K562 (cell line): ENCODE data around the gene C22orf42.
"Not testable (repeated sequence)": the region's sequence is repeated elsewhere in the genome, so short reads cannot be mapped to it uniquely, and the experiment has no call there.

Experiments
- CHD4 ChIP-seq: fragments of 200-600 bp; sonication (generic); IDR thresholded peaks from 3 replicates; pipeline ENCODE4 v1.6.1; 2012; ENCODE audit warnings: low read depth, mild to moderate bottlenecking, mixed read lengths, low read length, inconsistent platforms; ENCODE audit not compliant: insufficient read depth, insufficient replicate concordance, poor library complexity, severe bottlenecking
- EP300 ChIP-seq: IDR thresholded peaks from 2 replicates; pipeline ENCODE4 v1.6.1; 2012; ENCODE audit warnings: low read length, improper control_type of control experiment
- EZH2 ChIP-seq: IDR thresholded peaks from 2 replicates; pipeline ENCODE4 v1.6.1; 2012; ENCODE audit warnings: low read depth, mild to moderate bottlenecking, inconsistent platforms, low read length, borderline replicate concordance
- MYC ChIP-seq, 2 experiments: fragments of 250-450 bp in 1 of 2; sonication (Bioruptor Pico) in 1 of 2; IDR thresholded peaks; 2 replicates each; pipeline versions ENCODE4 v1.5.1 to v1.6.1; 2012 to 2021; ENCODE audit warnings: low read depth in 2 of 2, borderline replicate concordance in 1 of 2, improper control_type of control experiment in 1 of 2, low read length in 1 of 2, mild to moderate bottlenecking in 1 of 2, moderate library complexity in 1 of 2
- RFX5 ChIP-seq: IDR thresholded peaks from 2 replicates; pipeline ENCODE4 v1.6.1; 2011; ENCODE audit warnings: low read depth, mild to moderate bottlenecking, improper control_type of control experiment, low read length
- TGIF2 ChIP-seq: sonication (generic); formaldehyde crosslinking; IDR thresholded peaks from 2 replicates; pipeline ENCODE4 v1.8.1; 2022; ENCODE audit warnings: mild to moderate bottlenecking, missing genetic modification reagents, moderate library complexity
- TRIM24 ChIP-seq, 2 experiments: fragments of 450-650 bp; IDR thresholded peaks; 2 replicates each; pipeline ENCODE4 v1.6.1; 2016
- ZC3H11A ChIP-seq: IDR thresholded peaks from 2 replicates; pipeline ENCODE4 v1.6.1; 2012; ENCODE audit warnings: low read depth, low read length, improper control_type of control experiment
- ZNF121 ChIP-seq: sonication (generic); formaldehyde crosslinking; conservative IDR thresholded peaks from 2 replicates; pipeline ENCODE4 v1.8.0; 2022; ENCODE audit warnings: missing genetic modification reagents
- ZNF146 ChIP-seq: IDR thresholded peaks from one replicate; pipeline ENCODE4 v1.6.1; 2018; ENCODE audit warnings: missing compliant biosample characterization; ENCODE audit not compliant: unreplicated experiment
- TF ChIP-seq, protein P1 (sequence below), 3 experiments: IDR thresholded peaks in 2 of 3; conservative IDR thresholded peaks in 1 of 3; 2 replicates each; pipeline ENCODE4 v1.5.1; 2011 to 2012; ENCODE audit warnings: low read length in 3 of 3, mild to moderate bottlenecking in 3 of 3, control low read depth in 2 of 3, improper control_type of control experiment in 1 of 3, inconsistent platforms in 1 of 3, low read depth in 1 of 3, mixed read lengths in 1 of 3, moderate library complexity in 1 of 3; ENCODE audit not compliant: insufficient read depth in 2 of 3
- TF ChIP-seq, protein P2 (sequence below): sonication (generic); formaldehyde crosslinking; IDR thresholded peaks from 2 replicates; pipeline ENCODE4 v1.8.0; 2023; ENCODE audit warnings: mild to moderate bottlenecking, missing genetic modification reagents

DNA sequence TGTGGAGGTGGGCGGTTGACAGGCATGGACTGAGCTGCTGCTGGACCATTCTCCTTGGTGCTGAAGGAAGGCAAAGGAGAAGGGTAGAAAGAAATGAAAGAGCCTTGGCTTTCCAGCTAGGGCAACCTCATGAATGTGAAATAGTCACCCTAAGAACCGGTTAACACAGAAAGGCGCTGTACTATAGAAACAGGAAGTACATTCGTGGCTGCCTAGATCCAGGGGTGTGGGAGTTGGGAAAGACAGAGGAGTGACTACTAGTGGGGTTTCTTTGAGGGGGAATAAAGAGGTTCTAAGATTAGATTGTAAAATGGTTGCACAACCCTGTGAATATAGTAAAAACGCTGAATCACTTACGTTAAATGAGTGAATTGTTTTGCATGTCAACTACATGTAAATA, 7.5 kb downstream of the C22orf42 start:
- TF ChIP-seq RFX5; EZH2; MYC (IDR thresholded peaks at IDR 0.05; ENCODE audit: low read depth, low read length); MYC (CRISPR knock-in tag; IDR thresholded peaks at IDR 0.05; ENCODE audit: borderline replicate concordance, low read depth); ZC3H11A; ZNF121; ZNF146 (CRISPR knock-in tag); CHD4; TRIM24 (IDR thresholded peaks at IDR 0.05); EP300; TGIF2 (CRISPR knock-in tag): not testable (repeated sequence)
- TF ChIP-seq, protein P1, sequence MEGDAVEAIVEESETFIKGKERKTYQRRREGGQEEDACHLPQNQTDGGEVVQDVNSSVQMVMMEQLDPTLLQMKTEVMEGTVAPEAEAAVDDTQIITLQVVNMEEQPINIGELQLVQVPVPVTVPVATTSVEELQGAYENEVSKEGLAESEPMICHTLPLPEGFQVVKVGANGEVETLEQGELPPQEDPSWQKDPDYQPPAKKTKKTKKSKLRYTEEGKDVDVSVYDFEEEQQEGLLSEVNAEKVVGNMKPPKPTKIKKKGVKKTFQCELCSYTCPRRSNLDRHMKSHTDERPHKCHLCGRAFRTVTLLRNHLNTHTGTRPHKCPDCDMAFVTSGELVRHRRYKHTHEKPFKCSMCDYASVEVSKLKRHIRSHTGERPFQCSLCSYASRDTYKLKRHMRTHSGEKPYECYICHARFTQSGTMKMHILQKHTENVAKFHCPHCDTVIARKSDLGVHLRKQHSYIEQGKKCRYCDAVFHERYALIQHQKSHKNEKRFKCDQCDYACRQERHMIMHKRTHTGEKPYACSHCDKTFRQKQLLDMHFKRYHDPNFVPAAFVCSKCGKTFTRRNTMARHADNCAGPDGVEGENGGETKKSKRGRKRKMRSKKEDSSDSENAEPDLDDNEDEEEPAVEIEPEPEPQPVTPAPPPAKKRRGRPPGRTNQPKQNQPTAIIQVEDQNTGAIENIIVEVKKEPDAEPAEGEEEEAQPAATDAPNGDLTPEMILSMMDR (IDR thresholded peaks at IDR 0.05 in 2 of 3, conservative IDR thresholded peaks at IDR 0.05 in 1 of 3; ENCODE audit: insufficient read depth in 2 of 3, low read depth in 1 of 3, low read length in 3 of 3), result not testable (repeated sequence)
- TF ChIP-seq, protein P2, sequence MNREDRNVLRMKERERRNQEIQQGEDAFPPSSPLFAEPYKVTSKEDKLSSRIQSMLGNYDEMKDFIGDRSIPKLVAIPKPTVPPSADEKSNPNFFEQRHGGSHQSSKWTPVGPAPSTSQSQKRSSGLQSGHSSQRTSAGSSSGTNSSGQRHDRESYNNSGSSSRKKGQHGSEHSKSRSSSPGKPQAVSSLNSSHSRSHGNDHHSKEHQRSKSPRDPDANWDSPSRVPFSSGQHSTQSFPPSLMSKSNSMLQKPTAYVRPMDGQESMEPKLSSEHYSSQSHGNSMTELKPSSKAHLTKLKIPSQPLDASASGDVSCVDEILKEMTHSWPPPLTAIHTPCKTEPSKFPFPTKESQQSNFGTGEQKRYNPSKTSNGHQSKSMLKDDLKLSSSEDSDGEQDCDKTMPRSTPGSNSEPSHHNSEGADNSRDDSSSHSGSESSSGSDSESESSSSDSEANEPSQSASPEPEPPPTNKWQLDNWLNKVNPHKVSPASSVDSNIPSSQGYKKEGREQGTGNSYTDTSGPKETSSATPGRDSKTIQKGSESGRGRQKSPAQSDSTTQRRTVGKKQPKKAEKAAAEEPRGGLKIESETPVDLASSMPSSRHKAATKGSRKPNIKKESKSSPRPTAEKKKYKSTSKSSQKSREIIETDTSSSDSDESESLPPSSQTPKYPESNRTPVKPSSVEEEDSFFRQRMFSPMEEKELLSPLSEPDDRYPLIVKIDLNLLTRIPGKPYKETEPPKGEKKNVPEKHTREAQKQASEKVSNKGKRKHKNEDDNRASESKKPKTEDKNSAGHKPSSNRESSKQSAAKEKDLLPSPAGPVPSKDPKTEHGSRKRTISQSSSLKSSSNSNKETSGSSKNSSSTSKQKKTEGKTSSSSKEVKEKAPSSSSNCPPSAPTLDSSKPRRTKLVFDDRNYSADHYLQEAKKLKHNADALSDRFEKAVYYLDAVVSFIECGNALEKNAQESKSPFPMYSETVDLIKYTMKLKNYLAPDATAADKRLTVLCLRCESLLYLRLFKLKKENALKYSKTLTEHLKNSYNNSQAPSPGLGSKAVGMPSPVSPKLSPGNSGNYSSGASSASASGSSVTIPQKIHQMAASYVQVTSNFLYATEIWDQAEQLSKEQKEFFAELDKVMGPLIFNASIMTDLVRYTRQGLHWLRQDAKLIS, result not testable (repeated sequence)
